ENCODE data around the gene FHIT. TPM values are rescaled to one million over a fixed set of nuclear protein-coding genes. Genes with fewer than 3 reads are reported as not detected.

Gene FHIT
- polyA plus RNA-seq, 1 of the 3 experiments (the other 2 are of a cell fraction), result 0.41 TPM

GRCh38 chr3:60094392-60094947 lies 1156.8 kb downstream of the FHIT start:
- POLR2A ChIA-PET, result no interaction called here
- no peak overlapping the region for H3K27ac ChIP-seq (ENCODE audit: low read depth in 2 of 2, low read length in 1 of 2)
- no peaks in the 10 kb centered on the region for H3K4me1 ChIP-seq (ENCODE audit: control insufficient read depth in 1 of 2, insufficient read depth in 2 of 2, low read depth in 1 of 2, low read length in 1 of 2)
- no peaks in the 10 kb centered on the region for H3K27me3 ChIP-seq (ENCODE audit: insufficient read depth)
- H3K9me2 ChIP-seq, result no peaks in the 10 kb centered on the region
- H3K36me3 ChIP-seq (replicated peaks in 1 of 2; ENCODE audit: control insufficient read depth in 1 of 2, insufficient read depth in 2 of 2, low read length in 1 of 2), result no peaks in the 10 kb centered on the region
- 40% methylated on average over 3 of the region's 3 CpGs for WGBS (ENCODE audit: low lambda C conversion rate)
- no peak overlapping the region for H2AFZ ChIP-seq (ENCODE audit: low read depth)
- DNase-seq, result no peak
- H4K20me1 ChIP-seq (ENCODE audit: insufficient read depth), result no peaks in the 10 kb centered on the region
- H3K79me2 ChIP-seq (ENCODE audit: insufficient read depth), result no peaks in the 10 kb centered on the region
- H3K9me3 ChIP-seq, result no peaks in the 10 kb centered on the region
- no peak overlapping the region for H3K4me3 ChIP-seq (ENCODE audit: low read depth in 2 of 2, low read length in 1 of 2)
- no peak overlapping the region for H3K4me2 ChIP-seq
- no peaks in the 10 kb centered on the region for H3F3A ChIP-seq (replicated peaks; ENCODE audit: insufficient read depth)
- TF ChIP-seq RXRA (IDR thresholded peaks at IDR 0.05; ENCODE audit: borderline replicate concordance, low read depth) (no peak), SMC3 (IDR thresholded peaks at IDR 0.05; ENCODE audit: low read depth, low read length) (no peak), ELF1 (IDR thresholded peaks at IDR 0.05) (no peak), TAF1 (IDR thresholded peaks at IDR 0.05; ENCODE audit: borderline replicate concordance, low read depth, low read length) (no peak), NFIC (IDR thresholded peaks at IDR 0.05; ENCODE audit: borderline replicate concordance) (no peak), EP300 (IDR thresholded peaks at IDR 0.05; ENCODE audit: borderline replicate concordance in 1 of 2, low read depth in 1 of 2, low read length in 1 of 2) (no peak), MEF2A (IDR thresholded peaks at IDR 0.05; ENCODE audit: borderline replicate concordance, low read depth) (no peak), CTCF (IDR thresholded peaks at IDR 0.05) (no peak), FOSL2 (IDR thresholded peaks at IDR 0.05; ENCODE audit: borderline replicate concordance, low read depth) (no peak), PBX3 (IDR thresholded peaks at IDR 0.05) (no peak), GATA2 (CRISPR knock-in tag; IDR thresholded peaks at IDR 0.05) (no peak), EZH2phosphoT487 (IDR thresholded peaks at IDR 0.05; ENCODE audit: borderline replicate concordance, low read depth) (no peak), FOXM1 (IDR thresholded peaks at IDR 0.05; ENCODE audit: low read depth) (no peak)
- CTCF ChIA-PET, result no interaction called here
- no peak overlapping the region for H3K9ac ChIP-seq

- no peak overlapping the region for H3K27ac ChIP-seq (ENCODE audit: low read depth in 2 of 2, low read length in 1 of 2)
- H3F3A ChIP-seq (replicated peaks; ENCODE audit: insufficient read depth), result no peaks in the 10 kb centered on the region
- no peak overlapping the region for H2AFZ ChIP-seq (ENCODE audit: low read depth)
- WGBS (ENCODE audit: low lambda C conversion rate), result 23% methylated on average over 3 of the region's 3 CpGs
- no peaks in the 10 kb centered on the region for H3K4me1 ChIP-seq (ENCODE audit: control insufficient read depth in 1 of 2, insufficient read depth in 2 of 2, low read depth in 1 of 2, low read length in 1 of 2)
- H3K9me3 ChIP-seq, result no peaks in the 10 kb centered on the region
- no peak overlapping the region for H3K4me3 ChIP-seq (ENCODE audit: low read depth in 2 of 2, low read length in 1 of 2)
- H3K9me2 ChIP-seq, result no peaks in the 10 kb centered on the region
- TF ChIP-seq TAF1 (IDR thresholded peaks at IDR 0.05; ENCODE audit: borderline replicate concordance, low read depth, low read length) (no peak), JUND (IDR thresholded peaks at IDR 0.05) (no peak), MEF2A (IDR thresholded peaks at IDR 0.05; ENCODE audit: borderline replicate concordance, low read depth) (no peak)
- H3K9ac ChIP-seq, result no peak overlapping the region
- H3K27me3 ChIP-seq (ENCODE audit: insufficient read depth), result no peaks in the 10 kb centered on the region
- CTCF ChIA-PET, result no interaction called here
- no peak for DNase-seq
- POLR2A ChIA-PET, result no interaction called here
- no peaks in the 10 kb centered on the region for H3K36me3 ChIP-seq (replicated peaks in 1 of 2; ENCODE audit: control insufficient read depth in 1 of 2, insufficient read depth in 2 of 2, low read length in 1 of 2)
- H4K20me1 ChIP-seq (ENCODE audit: insufficient read depth), result no peaks in the 10 kb centered on the region
- H3K79me2 ChIP-seq (ENCODE audit: insufficient read depth), result no peaks in the 10 kb centered on the region
- H3K4me2 ChIP-seq, result no peak overlapping the region
These were observed 1160.7 kb downstream of the FHIT start for GRCh38 chr3:60090548-60090947.
